Stimulated activated CD4-positive, alpha-beta T cell treated with anti-CD3 and anti-CD28 coated beads, Interleukin-12 subunit alpha, Interleukin-12 subunit beta, amount 100 ng/mL, for 4 hours (primary cell): ENCODE data around the gene ZNF28.
"Not testable (repeated sequence)": the region's sequence is repeated elsewhere in the genome, so short reads cannot be mapped to it uniquely, and the experiment has no call there.

Source experiments
- DNase-seq: peaks from one replicate; pipeline ENCODE4 v3.0.0-alpha.2; 2020

The ZNF28 gene

GRCh38 chr19:52821204-52821960, at the start of gene ZNF28:
ZNF28 (minus strand) TSS chr19:52821633; CDS start chr19:52817958, 3,675 bp downstream.
- peak; percentile 48 for DNase-seq

GRCh38 chr19:52868031-52868430, 46.6 kb upstream of the ZNF28 start:
- not testable (repeated sequence) for DNase-seq

GRCh38 chr19:52857378-52858191, 36.2 kb upstream of the ZNF28 start, which contains the start of gene ZNF468:
ZNF468 (minus strand) TSS chr19:52857619; CDS start chr19:52854272, 3,347 bp downstream.
- peak; percentile 59 for DNase-seq

GRCh38 chr19:52856540-52857377, 35.3 kb upstream of the ZNF28 start:
- DNase-seq, result not testable (repeated sequence)

GRCh38 chr19:52847352-52847751, 25.9 kb upstream of the ZNF28 start:
- DNase-seq, result not testable (repeated sequence)

- DNase-seq, result not testable (repeated sequence)
These were observed 19.5 kb upstream of the ZNF28 start for GRCh38 chr19:52840825-52841465.

GRCh38 chr19:52834289-52834688, 12.9 kb upstream of the ZNF28 start:
- not testable (repeated sequence) for DNase-seq

- DNase-seq, result not testable (repeated sequence)
These were observed 12.1 kb upstream of the ZNF28 start for GRCh38 chr19:52833541-52833940.

GRCh38 chr19:52829866-52830265, 8.4 kb upstream of the ZNF28 start:
- DNase-seq, result not testable (repeated sequence)

GRCh38 chr19:52825765-52826164, 4.3 kb upstream of the ZNF28 start:
- no peak for DNase-seq

GRCh38 chr19:52823676-52824075, 2.2 kb upstream of the ZNF28 start:
- no peak for DNase-seq

GRCh38 chr19:52820472-52821203, 795 bp downstream of the ZNF28 start:
- DNase-seq, result peak; percentile 12

GRCh38 chr19:52809801-52810200, 11.6 kb downstream of the ZNF28 start:
- no peak for DNase-seq

GRCh38 chr19:52799950-52800640, 21.3 kb downstream of the ZNF28 start:
- not testable (repeated sequence) for DNase-seq

- no peak for DNase-seq
These were observed 32.0 kb downstream of the ZNF28 start for GRCh38 chr19:52789440-52789839.

GRCh38 chr19:52786464-52787354, 34.7 kb downstream of the ZNF28 start, which contains the start of gene ZNF600:
ZNF600 (minus strand) TSS chr19:52786791; CDS start chr19:52778888, 7,903 bp downstream.
- DNase-seq, result peak; percentile 74

GRCh38 chr19:52786078-52786463, 35.4 kb downstream of the ZNF28 start:
- DNase-seq, result no peak

GRCh38 chr19:52785506-52785905, 35.9 kb downstream of the ZNF28 start:
- no peak for DNase-seq

- DNase-seq, result not testable (repeated sequence)
These were observed 38.6 kb downstream of the ZNF28 start for GRCh38 chr19:52782864-52783263.

- DNase-seq, result peak; percentile 3
These were observed 42.6 kb downstream of the ZNF28 start for GRCh38 chr19:52778811-52779210.
